ENCODE data around the gene PTGFRN. TPM values are rescaled to one million over a fixed set of nuclear protein-coding genes. Genes with fewer than 3 reads are reported as not detected.

Gene PTGFRN
- total RNA-seq, 5 donors from 2014 or later (not counting 1 experiment from before 2014, with no cell fraction given), result 0.53 to 0.79 (median 0.63) TPM

GRCh38 chr1:117036018-117036461 is 126.3 kb downstream of the PTGFRN start:
- Mint-ChIP-seq H3K9me3 (no peaks in the 10 kb centered on the region), H3K36me3 (peaks cover 12% of the 10 kb centered on the region), H3K27ac (no peak overlapping the region), H3K4me3 (no peak overlapping the region), H3K27me3 (no peaks in the 10 kb centered on the region), H3K4me1 (peaks cover 7 to 13% (median 7%) of the 10 kb centered on the region in 3 donors)
- no peak overlapping the region for H3K27ac ChIP-seq (ENCODE audit: low read length)
- no peaks in the 10 kb centered on the region for H3K27me3 ChIP-seq (replicated peaks in 1 of 2; ENCODE audit: control insufficient read depth in 2 of 2, extremely low read depth in 1 of 2, insufficient read depth in 2 of 2, low read length in 1 of 2)
- ChIA-PET CTCF (no interaction called here), POLR2A (interaction anchor here in 1 of 2 donors (0.5 kb wide), 1 partner anchor 174 kb away, joined by 3 read pairs; no protein-coding TSS in a partner anchor)
- DNase-seq (no peak), ATAC-seq (replicated peaks in 1 of 4) (no peak)
- H3K9me3 ChIP-seq, result no peaks in the 10 kb centered on the region
- H3K4me1 ChIP-seq (ENCODE audit: control insufficient read depth in 1 of 2, extremely low read depth in 1 of 2, insufficient read depth in 2 of 2, low read length in 2 of 2), result no peaks in the 10 kb centered on the region
- H3K4me3 ChIP-seq (ENCODE audit: control insufficient read depth in 1 of 2, extremely low read depth in 1 of 2, low read length in 1 of 2), result no peak overlapping the region
- H3K36me3 ChIP-seq (ENCODE audit: control insufficient read depth in 2 of 2, extremely low read depth in 1 of 2, insufficient read depth in 1 of 2, low read length in 1 of 2), result no peaks in the 10 kb centered on the region
- WGBS (ENCODE audit: insufficient coverage), result 89% methylated on average over 6 of the region's 6 CpGs

- POLR2A ChIA-PET, result no interaction called here
- H3K4me3 ChIP-seq (ENCODE audit: control insufficient read depth in 1 of 2, extremely low read depth in 1 of 2, low read length in 1 of 2), result no peak overlapping the region
- H3K9me3 ChIP-seq, result no peaks in the 10 kb centered on the region
- no peak overlapping the region for H3K27ac ChIP-seq (ENCODE audit: low read length)
- CTCF ChIA-PET, result interaction anchor here in 1 of 2 donors (0.5 kb wide), 1 partner anchor 28 kb away, joined by 6 read pairs; no protein-coding TSS in a partner anchor
- H3K27me3 ChIP-seq (replicated peaks in 1 of 2; ENCODE audit: control insufficient read depth in 2 of 2, extremely low read depth in 1 of 2, insufficient read depth in 2 of 2, low read length in 1 of 2), result no peaks in the 10 kb centered on the region
- DNase-seq (no peak), ATAC-seq (replicated peaks in 1 of 4) (no peak)
- H3K27ac Mint-ChIP-seq, result no peak overlapping the region
- H3K4me1 Mint-ChIP-seq, result peaks cover 6 to 10% (median 7%) of the 10 kb centered on the region in 3 donors
- H3K9me3 Mint-ChIP-seq, result peaks cover 0 to 3% (median 2%) of the 10 kb centered on the region in 3 donors
- peaks cover 5% of the 10 kb centered on the region for H3K36me3 Mint-ChIP-seq
- H3K4me3 Mint-ChIP-seq, result no peak overlapping the region
- H3K36me3 ChIP-seq (ENCODE audit: control insufficient read depth in 2 of 2, extremely low read depth in 1 of 2, insufficient read depth in 1 of 2, low read length in 1 of 2), result no peaks in the 10 kb centered on the region
- H3K27me3 Mint-ChIP-seq, result no peaks in the 10 kb centered on the region
- no CpG with 5 or more reads among the region's 1 CpG for WGBS (ENCODE audit: insufficient coverage)
- no peaks in the 10 kb centered on the region for H3K4me1 ChIP-seq (ENCODE audit: control insufficient read depth in 1 of 2, extremely low read depth in 1 of 2, insufficient read depth in 2 of 2, low read length in 2 of 2)
These were observed 128.1 kb downstream of the PTGFRN start for GRCh38 chr1:117037802-117038201.

GRCh38 chr1:117038236-117038635 is 128.5 kb downstream of the PTGFRN start:
- ChIA-PET POLR2A (no interaction called here), CTCF (interaction anchor here in 1 of 2 donors (0.5 kb wide), 2 partner anchors 28 to 717 kb away, joined by 3 to 6 read pairs; no protein-coding TSS in a partner anchor)
- no peaks in the 10 kb centered on the region for H3K27me3 Mint-ChIP-seq
- peaks cover 5% of the 10 kb centered on the region for H3K36me3 Mint-ChIP-seq
- H3K9me3 ChIP-seq, result no peaks in the 10 kb centered on the region
- ATAC-seq (replicated peaks in 1 of 4) (no peak), DNase-seq (no peak)
- H3K4me3 Mint-ChIP-seq, result no peak overlapping the region
- no peak overlapping the region for H3K27ac ChIP-seq (ENCODE audit: low read length)
- H3K27ac Mint-ChIP-seq, result no peak overlapping the region
- H3K4me1 ChIP-seq (ENCODE audit: control insufficient read depth in 1 of 2, extremely low read depth in 1 of 2, insufficient read depth in 2 of 2, low read length in 2 of 2), result no peaks in the 10 kb centered on the region
- peaks cover 4 to 6% (median 6%) of the 10 kb centered on the region in 3 donors for H3K4me1 Mint-ChIP-seq
- peaks cover 2 to 4% (median 3%) of the 10 kb centered on the region in 3 donors for H3K9me3 Mint-ChIP-seq
- H3K27me3 ChIP-seq (replicated peaks in 1 of 2; ENCODE audit: control insufficient read depth in 2 of 2, extremely low read depth in 1 of 2, insufficient read depth in 2 of 2, low read length in 1 of 2), result no peaks in the 10 kb centered on the region
- WGBS (ENCODE audit: insufficient coverage), result 100% methylated on average over 5 of the region's 6 CpGs
- no peaks in the 10 kb centered on the region for H3K36me3 ChIP-seq (ENCODE audit: control insufficient read depth in 2 of 2, extremely low read depth in 1 of 2, insufficient read depth in 1 of 2, low read length in 1 of 2)
- no peak overlapping the region for H3K4me3 ChIP-seq (ENCODE audit: control insufficient read depth in 1 of 2, extremely low read depth in 1 of 2, low read length in 1 of 2)

Other genes starting within 250 kb of the PTGFRN start
- gene IGSF3, start 242.2 kb upstream of the PTGFRN start, total RNA-seq, result under 1 TPM in 4 of 5 donors, not detected in 1; 0.05 to 0.30 (median 0.24) TPM
- 100 to 1,000 TPM; 119 to 209 (median 158) TPM for gene CD2, start 155.5 kb upstream of the PTGFRN start, total RNA-seq
- 10 to 100 TPM in 2 of 5 donors, 1 to 10 TPM in 3; 4.8 to 13.4 (median 5.3) TPM for gene CD101, start 91.8 kb downstream of the PTGFRN start, total RNA-seq
- gene TTF2, start 150.4 kb downstream of the PTGFRN start, total RNA-seq, result 10 to 100 TPM; 26.7 to 37.1 (median 33.8) TPM
- under 1 TPM; 0.23 to 0.65 (median 0.30) TPM for gene TRIM45, start 211.8 kb downstream of the PTGFRN start, total RNA-seq

All from T-cell (primary cell).